Measurements from ENCODE around the gene PRKCE.
A peak's percentile ranks its signal among the peaks of the same experiment; 100 is the strongest.

Gene PRKCE

DNA sequence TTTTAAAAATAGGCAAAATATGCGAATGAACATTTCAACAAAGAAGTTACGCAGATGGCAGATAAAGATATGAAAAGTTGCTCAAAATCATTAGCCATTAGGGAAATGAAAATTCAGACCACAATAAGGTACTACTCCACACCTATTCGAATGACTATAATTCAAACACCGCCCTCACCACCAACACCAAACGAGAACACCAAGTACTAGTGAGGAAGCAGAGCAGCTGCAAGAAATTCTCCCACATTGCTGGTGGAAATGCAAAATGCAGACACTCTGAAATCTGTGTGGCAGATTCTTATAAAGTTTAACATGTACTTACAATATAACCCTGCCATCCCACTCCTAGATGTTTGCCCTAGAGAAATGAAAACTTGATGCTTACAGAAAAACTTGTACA is 17.3 kb upstream of the PRKCE start:
- no peak for DNase-seq

DNA sequence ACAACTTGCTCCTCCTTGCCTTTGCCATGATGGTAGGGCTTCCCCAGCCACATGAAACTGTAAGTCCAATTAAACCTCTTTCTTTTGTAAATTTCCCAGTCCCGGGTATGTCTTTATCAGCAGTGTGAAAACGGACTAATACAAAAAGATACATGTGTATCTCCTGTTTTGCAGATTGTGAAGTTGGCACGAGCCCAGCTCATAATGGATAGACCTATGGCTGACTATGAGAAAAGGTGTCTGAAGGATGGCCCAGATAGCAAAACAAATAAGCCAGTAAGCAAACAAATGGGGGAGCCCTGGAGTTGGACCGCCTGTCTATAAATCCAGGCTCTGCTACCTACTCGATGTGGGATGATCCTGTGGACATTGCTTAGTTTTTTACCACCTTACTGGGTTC is 15.5 kb upstream of the PRKCE start:
- DNase-seq = no peak

DNA sequence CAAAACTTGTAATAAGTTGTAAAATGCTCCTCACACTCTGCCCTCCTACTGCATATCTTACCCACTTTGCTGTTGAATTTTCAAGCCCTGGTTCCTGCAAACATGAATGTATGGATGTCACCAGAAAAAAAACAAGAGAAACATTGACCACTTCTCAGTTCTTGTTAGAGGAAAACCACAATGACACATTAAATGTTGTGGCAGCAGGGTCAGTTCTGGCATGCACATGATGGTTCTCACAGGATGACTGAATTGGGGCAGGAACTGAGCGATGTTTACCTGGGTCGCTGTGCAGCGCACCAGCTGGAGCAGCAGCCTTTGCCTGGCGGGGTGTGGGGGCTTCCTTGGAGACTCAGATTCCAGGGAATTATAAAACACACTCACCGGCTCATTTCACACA is 14.0 kb upstream of the PRKCE start:
- DNase-seq = no peak

DNA sequence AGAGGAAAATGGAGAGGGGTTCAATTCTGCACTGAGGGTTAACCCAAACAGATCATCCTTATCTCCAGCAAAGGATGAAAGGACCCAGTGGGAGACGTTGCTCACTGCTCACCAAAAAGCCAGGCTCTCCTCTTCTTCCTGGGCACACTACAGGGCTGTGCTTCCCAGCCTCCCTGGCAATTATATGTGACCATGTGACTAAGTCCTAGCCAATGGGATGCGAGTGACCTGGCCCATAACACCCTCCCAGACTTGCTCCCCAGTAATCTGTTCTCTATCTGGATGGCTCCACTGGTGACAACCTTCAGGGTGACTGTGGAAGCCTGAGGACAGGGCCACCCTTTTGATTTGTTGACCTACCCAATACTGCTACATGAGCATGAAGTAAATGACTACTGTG is 10.9 kb upstream of the PRKCE start:
- no peak for DNase-seq

DNA sequence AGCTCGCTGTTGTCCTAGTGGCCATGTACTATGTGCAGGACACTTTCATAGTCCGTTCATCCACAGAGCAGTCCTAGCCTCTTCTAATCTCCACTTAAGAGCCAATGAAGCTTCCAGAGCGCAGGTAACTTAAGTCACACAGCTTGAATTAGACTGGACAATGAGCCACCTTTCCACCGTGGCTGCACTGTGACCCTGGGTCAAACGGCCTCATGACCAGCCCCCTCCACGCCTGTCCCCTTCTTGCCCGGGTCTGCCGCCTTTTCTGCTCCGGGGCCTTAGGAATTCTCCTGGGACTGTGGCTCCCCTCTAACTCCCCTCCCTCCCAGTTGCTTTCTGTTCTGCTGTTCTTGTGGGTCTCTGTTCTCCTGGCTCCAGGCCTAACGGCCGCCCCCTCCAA is 8.4 kb upstream of the PRKCE start:
- no peak for DNase-seq

DNA sequence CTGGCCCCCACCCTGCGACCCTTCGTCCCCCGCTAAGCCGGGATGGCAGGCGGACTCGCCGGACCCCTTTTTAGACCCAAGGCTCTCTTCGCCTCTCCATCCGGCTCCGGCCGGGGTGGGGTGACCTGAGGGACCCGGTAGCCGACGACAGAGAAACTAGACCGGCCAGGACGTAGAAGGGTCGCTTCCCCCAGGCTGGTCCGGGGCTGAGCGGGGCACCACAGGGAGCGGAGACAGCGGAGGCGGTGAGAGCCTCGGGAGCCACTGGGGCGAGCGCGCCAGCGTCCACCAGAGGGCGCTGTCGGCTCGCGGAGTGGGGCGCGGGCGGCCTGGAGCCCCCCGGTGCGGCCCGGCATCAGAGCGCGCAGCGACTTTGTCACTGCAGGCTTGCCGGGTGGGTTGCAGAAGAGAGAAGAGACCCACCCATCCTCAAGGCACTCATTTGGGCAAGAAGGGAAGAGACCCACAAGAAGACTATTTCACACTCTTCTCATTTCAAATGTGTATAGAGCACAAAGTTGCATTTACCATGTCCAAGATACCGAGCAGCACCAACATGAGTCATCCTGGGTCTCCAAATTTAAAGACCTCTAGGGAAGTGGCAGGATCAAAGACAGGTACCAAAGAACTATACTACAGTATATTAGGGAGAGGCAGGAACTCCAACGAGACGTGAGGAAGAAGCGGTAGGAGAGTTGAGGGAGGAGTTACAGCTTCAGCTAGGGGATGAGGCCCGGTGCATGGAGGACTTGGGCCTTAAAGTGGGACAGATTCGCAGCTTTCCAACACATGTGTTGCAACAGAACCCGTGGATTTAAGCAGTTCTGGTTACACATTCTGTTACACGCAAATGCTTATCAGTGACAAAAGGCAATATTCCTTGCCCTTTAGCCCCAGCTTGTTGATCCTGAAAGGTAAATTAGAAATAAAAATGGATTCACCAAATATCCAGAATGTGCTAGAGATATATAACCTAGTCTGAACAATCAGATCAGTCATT is 7.6 kb upstream of the PRKCE start:
- DNase-seq = peak in 1 of 2 experiments; percentile 73

DNA sequence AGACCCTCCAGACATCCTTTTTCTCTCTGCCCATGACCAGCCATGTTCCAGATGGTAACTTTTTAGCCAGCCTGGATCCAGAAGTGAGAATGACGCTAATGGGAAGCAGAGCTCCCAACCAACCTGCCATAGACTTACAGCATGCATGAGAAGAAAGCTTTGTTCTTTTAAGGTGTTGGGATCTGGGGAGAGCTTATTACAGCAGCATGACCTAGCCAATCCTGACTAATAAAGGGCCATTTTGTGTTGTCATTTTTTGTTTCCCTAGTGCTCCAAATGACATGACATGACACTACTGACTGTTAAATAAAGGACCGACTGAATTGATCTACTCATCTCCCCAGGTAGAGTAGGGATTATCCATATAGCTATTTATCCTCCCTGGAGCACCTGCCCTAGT is 5.2 kb upstream of the PRKCE start:
- no peak for DNase-seq

DNA sequence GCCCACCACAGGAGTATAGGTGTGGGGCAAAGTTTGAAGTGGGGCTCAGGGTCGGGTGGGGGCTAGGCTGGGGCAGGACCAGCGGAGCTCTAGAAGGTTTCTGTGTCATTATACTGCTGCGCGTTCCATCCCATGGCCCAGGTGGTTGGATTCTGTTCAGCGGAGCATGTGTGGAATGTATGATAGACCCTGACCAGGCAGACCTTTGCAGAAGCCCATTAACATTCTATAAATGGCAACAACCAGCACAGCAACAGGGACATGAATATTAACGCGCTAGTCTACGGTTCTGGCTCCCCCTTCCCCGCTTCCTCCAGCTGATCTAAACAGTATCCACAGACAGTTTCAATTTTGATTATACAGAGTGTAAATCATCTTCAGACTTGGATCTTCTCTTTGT is 4.1 kb upstream of the PRKCE start:
- DNase-seq = peak in 1 of 2 experiments; percentile 16

DNA sequence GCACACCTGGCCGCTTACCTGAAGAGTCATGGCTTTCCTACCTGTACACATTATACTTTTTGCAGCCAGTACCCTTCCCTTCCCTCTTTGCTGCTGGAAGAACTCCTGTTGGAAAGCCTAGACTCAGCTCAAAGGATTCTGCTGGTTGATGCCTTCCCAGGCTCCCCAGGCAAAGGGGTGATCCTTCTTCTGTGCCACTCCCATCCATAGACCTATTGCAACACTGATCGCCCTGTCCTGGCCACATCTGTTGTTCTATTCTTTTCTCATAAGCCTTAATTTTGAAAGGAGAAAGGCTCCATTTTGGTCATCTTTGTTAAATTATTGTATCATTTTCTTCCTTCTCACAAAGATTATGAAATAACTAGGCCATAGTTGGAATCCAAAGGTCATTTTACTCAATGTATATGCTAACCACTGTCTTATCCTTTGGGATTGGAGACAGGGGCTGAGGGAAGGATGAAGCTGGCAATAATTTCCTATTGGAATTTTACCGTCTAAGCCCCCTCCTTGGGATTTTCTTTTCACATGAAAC is 3.4 kb upstream of the PRKCE start:
- no peak for DNase-seq

DNA sequence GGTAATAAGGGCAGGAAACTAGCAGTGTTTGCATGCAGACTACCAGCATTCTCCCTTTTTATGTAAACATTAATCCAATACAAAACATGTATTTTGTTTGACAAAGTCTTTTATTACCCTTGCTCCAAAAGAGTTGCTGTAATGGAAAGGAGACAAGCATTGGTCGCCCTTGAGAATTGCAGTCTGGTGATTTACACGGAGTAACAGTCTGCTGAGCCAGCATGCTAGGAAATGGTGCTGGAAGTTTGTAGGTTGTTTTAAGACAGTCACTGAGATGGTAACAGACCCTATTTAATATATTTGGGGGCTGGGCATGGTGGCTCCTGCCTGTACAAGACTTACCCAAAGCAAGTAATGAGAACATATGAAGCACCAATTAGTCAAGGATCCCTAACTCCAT is 2.8 kb upstream of the PRKCE start:
- no peak for DNase-seq

DNA sequence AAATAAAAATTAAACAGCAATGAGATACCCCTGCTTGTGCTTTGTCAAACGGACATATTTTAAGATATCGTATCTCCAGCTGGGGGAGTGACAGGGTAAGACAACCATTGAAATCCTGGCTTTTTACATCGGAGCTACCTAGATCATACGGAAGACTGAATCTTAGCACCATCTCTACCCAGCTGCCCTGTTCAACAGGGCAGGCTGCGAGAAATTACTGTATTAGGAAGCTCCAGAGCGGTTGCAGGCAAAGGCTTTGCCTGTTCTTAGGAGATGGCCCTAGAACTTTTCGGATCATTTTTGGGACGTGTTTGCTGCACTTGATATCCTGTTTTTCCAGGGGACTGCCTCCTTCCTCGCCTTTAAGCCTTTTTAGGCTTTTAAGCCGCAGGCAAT is 2.0 kb upstream of the PRKCE start:
- no peak for DNase-seq

DNA sequence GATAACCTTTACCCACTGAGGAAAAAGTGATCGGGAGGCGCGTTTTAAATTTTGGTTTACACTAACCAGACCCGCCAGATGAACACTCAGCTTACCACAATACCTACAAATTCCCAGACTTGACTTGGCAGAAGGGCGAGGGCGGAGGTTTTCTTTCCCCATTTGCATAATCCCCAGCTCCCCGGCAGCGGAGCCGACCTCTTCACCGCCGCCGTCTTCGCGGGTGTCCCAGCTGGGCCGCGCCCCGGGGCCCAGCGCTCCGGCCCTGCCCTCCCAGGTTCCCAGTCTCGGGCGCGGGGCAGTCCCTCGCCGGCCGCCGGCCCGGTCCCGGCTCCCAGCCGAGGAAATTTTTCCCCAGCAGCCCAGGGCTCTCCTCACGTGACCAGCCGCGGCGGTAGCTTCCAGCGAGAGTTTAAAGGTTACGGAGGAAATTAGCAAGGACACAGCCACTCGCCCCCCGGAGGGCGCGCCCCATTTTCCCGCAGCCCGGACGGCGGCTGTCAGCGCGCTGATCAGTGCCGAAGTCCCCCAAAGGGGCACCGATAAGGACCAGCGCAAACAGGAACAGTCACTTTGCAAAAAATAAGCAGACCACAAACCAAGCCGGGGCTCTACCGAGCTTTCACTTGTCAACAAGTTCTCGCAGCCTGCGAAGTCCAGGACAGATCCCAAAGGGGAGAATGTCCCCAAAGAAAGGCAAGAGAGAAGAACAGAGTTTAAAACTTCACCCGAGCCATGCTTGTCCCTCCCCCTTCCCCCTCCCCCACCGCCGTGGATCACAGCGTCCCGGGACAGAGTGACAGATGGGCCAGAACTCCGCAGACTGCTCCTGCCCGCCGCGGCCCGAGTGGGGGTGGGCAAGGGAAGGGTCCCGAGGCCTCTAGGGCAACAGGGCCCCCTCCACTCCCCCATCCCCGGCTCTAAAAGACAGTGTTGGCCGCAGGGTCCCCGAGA is 1.3 kb upstream of the PRKCE start:
- DNase-seq = peak in 1 of 2 experiments; percentile 56

DNA sequence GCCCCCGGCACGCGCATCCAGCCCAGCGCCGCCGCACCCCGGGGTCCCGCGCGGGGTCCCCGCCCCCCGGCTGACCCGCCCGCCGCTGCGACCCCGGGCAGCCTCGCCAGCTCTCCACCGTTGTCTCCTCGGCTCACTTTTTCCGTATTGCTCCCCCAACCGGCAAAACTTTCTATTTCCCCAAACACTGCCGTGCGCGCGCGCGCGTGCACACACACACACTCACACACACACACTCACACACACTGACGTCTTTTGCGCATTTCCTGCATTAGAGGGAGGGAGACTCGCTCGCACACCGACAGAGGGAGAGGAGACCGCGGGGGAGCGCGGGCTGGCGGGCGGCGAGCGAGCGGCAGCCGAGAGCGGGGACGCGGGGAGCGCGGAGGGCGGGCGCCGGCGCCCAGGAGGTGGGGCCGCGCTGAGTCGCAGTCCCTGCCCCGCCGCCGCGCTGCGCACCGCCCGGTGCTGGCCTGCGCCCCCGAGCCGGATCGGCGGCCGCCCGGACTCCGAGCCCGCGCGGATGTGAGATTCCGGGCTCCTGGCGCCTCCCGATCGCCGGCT is 542 bp upstream of the PRKCE start:
- peak in 1 of 2 experiments; percentile 82 for DNase-seq

DNA sequence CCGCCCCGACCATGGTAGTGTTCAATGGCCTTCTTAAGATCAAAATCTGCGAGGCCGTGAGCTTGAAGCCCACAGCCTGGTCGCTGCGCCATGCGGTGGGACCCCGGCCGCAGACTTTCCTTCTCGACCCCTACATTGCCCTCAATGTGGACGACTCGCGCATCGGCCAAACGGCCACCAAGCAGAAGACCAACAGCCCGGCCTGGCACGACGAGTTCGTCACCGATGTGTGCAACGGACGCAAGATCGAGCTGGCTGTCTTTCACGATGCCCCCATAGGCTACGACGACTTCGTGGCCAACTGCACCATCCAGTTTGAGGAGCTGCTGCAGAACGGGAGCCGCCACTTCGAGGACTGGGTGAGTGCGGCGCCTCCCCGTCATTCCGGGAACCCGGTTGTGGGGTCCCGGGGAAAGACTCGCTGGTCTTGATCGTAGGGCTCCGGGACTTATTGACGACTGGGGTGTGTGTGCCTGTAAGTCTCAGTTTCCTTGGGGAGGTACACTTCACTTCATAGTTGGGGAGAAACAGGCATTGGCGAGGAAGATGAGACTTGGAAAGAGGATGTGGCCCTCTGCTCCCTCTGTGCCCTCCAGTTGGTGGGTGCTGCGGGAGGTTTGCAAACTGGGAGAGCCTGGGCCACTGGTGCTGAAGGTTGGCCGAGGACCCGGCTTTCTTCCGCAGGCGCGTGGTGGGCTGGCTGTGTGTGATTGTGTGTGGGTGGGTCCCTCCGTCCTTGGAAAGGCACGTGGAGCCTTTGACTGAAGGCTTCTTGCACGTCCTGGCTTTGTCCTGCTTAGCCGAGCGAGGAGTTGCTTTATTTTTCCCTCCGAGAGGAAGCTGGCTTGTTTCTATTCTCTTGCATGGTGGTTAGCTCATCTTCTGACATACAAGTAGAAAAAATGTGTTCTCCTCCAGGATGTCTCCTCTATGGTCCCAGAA is 886 bp downstream of the PRKCE start:
- DNase-seq = peak in 1 of 2 experiments; percentile 31

DNA sequence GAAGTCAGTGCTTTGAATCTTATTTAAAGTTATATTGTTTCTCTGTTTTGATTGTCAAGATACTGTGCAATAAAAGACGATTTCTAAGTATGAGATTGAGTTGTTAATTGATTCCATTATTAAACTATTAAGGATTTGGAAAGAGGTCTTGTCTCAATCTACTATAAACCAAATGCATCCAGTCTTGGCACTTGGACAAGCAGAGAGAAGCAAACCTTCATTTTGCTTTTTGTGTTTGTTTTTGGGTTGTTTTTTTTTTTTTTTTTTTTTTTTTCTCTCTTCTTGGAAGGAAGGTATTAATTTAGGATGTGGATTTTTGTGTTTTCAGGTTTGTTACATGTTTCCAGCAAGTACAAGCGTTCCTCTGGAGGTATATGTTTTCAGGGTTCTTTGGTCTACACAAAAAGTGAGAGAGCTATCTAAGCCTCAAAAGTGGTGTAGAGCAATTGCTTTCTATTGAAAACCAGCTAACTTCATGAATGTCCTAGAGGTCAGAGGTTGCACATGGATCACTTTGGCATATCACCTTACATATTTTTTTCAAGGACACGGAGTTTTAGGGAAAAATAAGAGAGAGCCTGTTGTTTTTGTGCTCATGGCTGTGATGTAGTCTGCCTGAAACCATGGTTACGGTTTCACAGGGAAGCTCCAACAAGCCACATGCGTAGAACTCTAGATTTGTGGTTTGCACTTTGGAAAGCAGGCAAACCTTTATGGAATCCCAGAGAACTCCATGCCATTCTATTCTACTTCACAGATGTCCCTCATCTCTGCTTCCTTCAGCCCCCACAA is 1.8 kb downstream of the PRKCE start:
- DNase-seq = no peak

DNA sequence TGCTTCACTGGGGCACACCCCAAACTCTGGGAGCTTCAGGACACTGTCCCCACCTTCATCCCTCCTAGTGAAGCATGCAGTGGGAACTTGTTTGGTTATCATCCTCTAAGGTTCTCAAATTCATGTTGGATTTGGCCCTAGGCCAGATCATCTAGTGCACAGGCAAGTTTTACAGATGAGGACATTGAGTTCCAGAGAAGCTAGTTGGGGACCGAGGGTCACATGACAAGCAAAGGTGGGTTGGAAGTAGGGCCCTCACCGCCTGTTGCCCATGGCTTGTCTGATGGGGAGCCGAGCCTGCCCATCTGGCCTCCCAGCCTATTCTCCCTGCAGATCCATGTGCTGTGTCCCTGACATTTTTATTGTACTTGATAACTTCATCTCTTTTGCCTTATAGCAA is 2.8 kb downstream of the PRKCE start:
- no peak for DNase-seq

DNA sequence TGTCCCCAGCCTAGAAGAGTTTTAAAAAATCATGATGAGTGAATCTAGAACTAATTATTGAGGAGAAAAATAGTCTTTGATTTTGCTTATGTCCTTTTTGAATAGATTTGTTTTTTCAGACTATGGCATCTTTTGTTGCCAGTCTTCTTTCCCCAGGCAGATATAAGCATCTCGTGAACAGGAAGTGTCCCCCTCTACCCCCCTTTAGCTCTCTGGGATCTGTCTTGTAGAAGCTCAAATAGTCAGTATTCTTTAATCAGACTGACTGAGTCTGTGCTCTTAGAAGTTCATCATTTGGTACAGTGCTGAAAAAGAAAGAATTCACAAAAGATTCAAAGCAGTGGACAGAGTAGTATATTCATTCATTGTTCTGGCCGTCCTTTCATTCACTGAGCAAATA is 10.4 kb downstream of the PRKCE start:
- no peak for DNase-seq

DNA sequence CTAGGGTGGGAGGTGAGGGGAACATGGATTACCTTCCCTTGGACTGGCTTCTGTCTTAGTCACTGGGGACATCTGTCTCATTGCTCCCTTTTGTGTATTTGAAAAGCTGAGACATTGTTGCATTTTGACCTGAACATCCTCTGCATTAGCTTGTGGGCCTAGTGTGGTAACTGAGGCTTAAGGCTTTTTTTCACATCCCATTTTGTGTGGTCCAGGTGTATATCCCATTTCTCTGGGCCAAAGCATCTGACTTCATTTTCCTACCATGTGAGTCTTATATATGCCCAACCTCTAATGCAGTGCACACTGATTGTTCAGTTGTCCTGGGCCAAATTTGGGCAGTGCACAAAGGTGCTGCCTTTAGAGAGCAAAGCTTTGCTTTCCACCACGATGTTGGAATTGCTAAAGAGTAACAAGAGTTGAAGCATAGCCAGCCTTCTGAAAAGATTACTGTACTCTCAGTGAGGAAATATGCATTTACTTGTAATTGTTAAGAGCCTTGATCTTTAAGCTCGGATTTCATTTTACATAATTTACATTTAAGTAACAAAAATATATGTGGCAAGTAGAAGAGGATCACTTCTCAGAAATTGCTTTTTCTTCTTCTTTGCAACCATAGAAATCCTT is 13.3 kb downstream of the PRKCE start:
- DNase-seq = no peak

DNA sequence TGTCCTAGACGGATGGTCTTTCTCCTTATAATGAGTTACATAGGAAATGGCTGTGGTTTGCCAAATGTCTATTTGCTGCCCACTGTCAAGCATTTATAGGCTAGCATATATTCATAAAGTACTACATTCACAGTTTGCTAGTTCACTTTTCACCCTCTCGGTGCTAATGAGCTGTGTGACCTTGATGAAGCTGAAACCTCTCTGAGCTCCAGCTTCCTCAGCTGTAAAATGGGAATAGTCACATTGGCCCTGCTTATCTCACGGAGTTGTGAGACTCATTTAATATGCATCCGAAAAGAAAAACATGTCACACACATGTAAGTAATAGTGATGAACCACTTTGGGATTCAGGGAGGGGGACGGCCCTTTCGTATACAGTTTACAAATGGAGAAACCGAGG is 17.0 kb downstream of the PRKCE start:
- DNase-seq = no peak

DNA sequence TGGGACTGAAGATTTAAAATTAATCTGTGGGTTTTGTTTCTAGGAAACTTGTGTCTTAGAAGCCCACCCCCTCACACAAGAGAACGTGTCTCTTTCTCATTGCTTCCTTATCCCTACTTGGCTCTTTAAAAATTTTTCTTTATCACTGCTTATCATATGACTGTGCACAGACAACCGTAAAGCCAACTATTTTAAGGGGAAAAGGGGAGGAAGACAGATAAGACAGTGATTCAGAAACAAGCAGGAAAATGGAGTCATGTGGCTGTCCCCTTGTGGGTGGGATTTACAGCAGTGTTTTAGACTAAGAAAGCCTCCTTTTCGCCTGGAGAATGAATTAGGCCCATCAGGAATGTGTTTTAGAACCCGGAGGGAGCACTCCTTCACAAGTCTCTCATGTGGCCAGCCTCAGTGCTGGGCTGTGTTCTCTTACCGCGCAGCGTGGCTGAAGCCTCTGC is 17.6 kb downstream of the PRKCE start:
- no peak for DNase-seq
